HepG2 (cell line): ENCODE data around the gene LMCD1. TPM values are rescaled to one million over a fixed set of nuclear protein-coding genes. Genes with fewer than 3 reads are reported as not detected.
A peak's percentile ranks its signal among the peaks of the same experiment; 100 is the strongest.

ENCODE experiments used
- ATAC-seq: fragments of 200-7000 bp; cut with Tn5 transposase; 3 replicates; pipeline ENCODE4 v1.9.1; 2020; ENCODE audit warnings: mild to moderate bottlenecking, moderate library complexity
- BruUV-seq: library from RNA; stranded (reverse); fragments of 400-500 nt; replicated peaks from 2 replicates; lab custom pipeline; 2021; lab: Mats Ljungman, UMichigan
- CTCF ChIA-PET: fragments of 300-600 bp; formaldehyde crosslinking; extraction: SDS; loops from one replicate; lab custom pipeline; 2021; ENCODE audit warnings: low total read pairs, inconsistent platforms, low intra/inter-chr PET ratio; lab: Yijun Ruan, JAX
- POLR2A ChIA-PET: fragments of 350-600 bp; sonication (Branson Sonifier 250); formaldehyde crosslinking; loops from one replicate; lab custom pipeline; 2020; ENCODE audit warnings: antibody characterized with exemption, inconsistent platforms; lab: Yijun Ruan, JAX
- DNase-seq: peaks from one replicate; pipeline ENCODE4 v3.0.0-alpha.2; 2015; ENCODE audit warnings: low spot score
- FAIRE-seq: peaks from 3 replicates; lab custom pipeline; 2011; peaks lifted over from hg19 to GRCh38; lab: Jason Lieb, UNC
- H2AFZ ChIP-seq: one replicate; pipeline ENCODE4 v1.6.1; 2011; ENCODE audit warnings: low read length, inconsistent platforms
- H3K27ac ChIP-seq: fragments of 300-600 bp; 3 replicates; pipeline ENCODE4 v1.8.0; 2011; ENCODE audit warnings: mixed run types, mild to moderate bottlenecking, mixed read lengths, low read length, inconsistent platforms; ENCODE audit not compliant: insufficient read depth; ENCODE audit errors: extremely low read length
- H3K27me3 ChIP-seq, 2 experiments: fragments of 200-600 bp in 1 of 2; 2 replicates in 1 of 2; 3 replicates in 1 of 2; pipeline versions ENCODE4 v1.6.0 to v1.8.0; 2011; ENCODE audit warnings: low read length in 2 of 2, mild to moderate bottlenecking in 2 of 2, moderate library complexity in 2 of 2, inconsistent platforms in 1 of 2; ENCODE audit not compliant: insufficient read depth in 2 of 2, control insufficient read depth in 1 of 2
- H3K36me3 ChIP-seq, 2 experiments: fragments of 200-600 bp in 1 of 2; replicated peaks in 1 of 2; 2 replicates in 1 of 2; 3 replicates in 1 of 2; pipeline versions ENCODE4 v1.5.1 to v1.8.0; 2011; ENCODE audit warnings: low read length in 2 of 2, inconsistent platforms in 1 of 2; ENCODE audit not compliant: insufficient read depth in 2 of 2, control insufficient read depth in 1 of 2
- H3K4me1 ChIP-seq: 2 replicates; pipeline ENCODE4 v1.5.1; 2012; ENCODE audit warnings: low read length, inconsistent platforms; ENCODE audit not compliant: insufficient read depth
- H3K4me2 ChIP-seq: 2 replicates; pipeline ENCODE4 v1.6.0; 2011; ENCODE audit warnings: low read depth, low read length, inconsistent platforms
- H3K4me3 ChIP-seq, 3 experiments: fragments of 200-600 bp in 1 of 3; sonication (generic), shearing (Covaris generic) in 1 of 3; replicated peaks in 1 of 3; 2 replicates each; pipeline ENCODE4 v1.5.1; 2011 to 2016; ENCODE audit warnings: low read length in 3 of 3, inconsistent platforms in 2 of 3, low read depth in 2 of 3, mild to moderate bottlenecking in 2 of 3, control low read depth in 1 of 3, mixed read lengths in 1 of 3; ENCODE audit not compliant: insufficient read depth in 1 of 3
- H3K79me2 ChIP-seq: one replicate; pipeline ENCODE4 v1.6.1; 2011; ENCODE audit warnings: low read length, inconsistent platforms; ENCODE audit not compliant: insufficient read depth
- H3K9ac ChIP-seq: 2 replicates; pipeline ENCODE4 v1.6.0; 2011; ENCODE audit warnings: mild to moderate bottlenecking, low read depth, low read length, inconsistent platforms; ENCODE audit not compliant: insufficient read depth
- H3K9me3 ChIP-seq: 2 replicates; pipeline ENCODE4 v1.5.1; 2012; ENCODE audit warnings: mild to moderate bottlenecking, low read length
- H4K20me1 ChIP-seq: 2 replicates; pipeline ENCODE4 v1.6.0; 2011; ENCODE audit warnings: inconsistent platforms, mild to moderate bottlenecking, low read length, moderate library complexity; ENCODE audit not compliant: insufficient read depth
- AKAP8 ChIP-seq: sonication (generic); formaldehyde crosslinking; IDR thresholded peaks from 2 replicates; pipeline ENCODE4 v1.5.1; 2020; ENCODE audit warnings: mild to moderate bottlenecking, missing genetic modification reagents
- EEA1 ChIP-seq: sonication (generic); formaldehyde crosslinking; IDR thresholded peaks from 2 replicates; pipeline ENCODE4 v1.5.1; 2020; ENCODE audit warnings: mild to moderate bottlenecking, missing genetic modification reagents, borderline replicate concordance
- GLI4 ChIP-seq: sonication (generic); formaldehyde crosslinking; IDR thresholded peaks from 2 replicates; pipeline ENCODE4 v1.5.1; 2020; ENCODE audit warnings: missing genetic modification reagents, mild to moderate bottlenecking, moderate library complexity, borderline replicate concordance
- MIER2 ChIP-seq: IDR thresholded peaks from 2 replicates; pipeline ENCODE4 v1.6.1; 2016; ENCODE audit warnings: missing biosample characterization, missing genetic modification reagents
- NFATC3 ChIP-seq: sonication (generic); formaldehyde crosslinking; IDR thresholded peaks from 2 replicates; pipeline ENCODE4 v1.5.1; 2020; ENCODE audit warnings: mild to moderate bottlenecking, missing genetic modification reagents
- SKI ChIP-seq: fragments of 450-650 bp; IDR thresholded peaks from one replicate; pipeline ENCODE4 v1.6.1; 2018; ENCODE audit warnings: mild to moderate bottlenecking; ENCODE audit not compliant: partially characterized antibody
- SOX5 ChIP-seq: IDR thresholded peaks from 2 replicates; pipeline ENCODE4 v1.6.1; 2016; ENCODE audit warnings: borderline replicate concordance
- THAP11 ChIP-seq: IDR thresholded peaks from 2 replicates; pipeline ENCODE4 v1.6.1; 2016; ENCODE audit warnings: missing biosample characterization, missing genetic modification reagents
- WIZ ChIP-seq: sonication (generic); formaldehyde crosslinking; IDR thresholded peaks from 2 replicates; pipeline ENCODE4 v1.5.1; 2020; ENCODE audit warnings: mild to moderate bottlenecking, missing genetic modification reagents
- XRCC5 ChIP-seq: fragments of 200-400 bp; formaldehyde crosslinking; optimal IDR thresholded peaks from 2 replicates; pipeline ENCODE3; 2017; ENCODE audit warnings: mild to moderate bottlenecking, low read length
- ZNF296 ChIP-seq: sonication (generic); formaldehyde crosslinking; conservative IDR thresholded peaks from 2 replicates; pipeline ENCODE4 v1.5.0; 2020; ENCODE audit warnings: mild to moderate bottlenecking, missing genetic modification reagents
- ZNF430 ChIP-seq: sonication (generic); formaldehyde crosslinking; IDR thresholded peaks from 2 replicates; pipeline ENCODE4 v1.9.0; 2021; ENCODE audit warnings: mild to moderate bottlenecking, missing genetic modification reagents
- ZNF501 ChIP-seq: sonication (generic); formaldehyde crosslinking; IDR thresholded peaks from 2 replicates; pipeline ENCODE4 v1.5.1; 2020; ENCODE audit warnings: mild to moderate bottlenecking, moderate library complexity, missing genetic modification reagents
- ZNF558 ChIP-seq: sonication (generic); formaldehyde crosslinking; IDR thresholded peaks from 2 replicates; pipeline ENCODE4 v1.9.0; 2022; ENCODE audit warnings: mild to moderate bottlenecking, missing genetic modification reagents, borderline replicate concordance
- ZNF768 ChIP-seq: sonication (generic); formaldehyde crosslinking; IDR thresholded peaks from 2 replicates; pipeline ENCODE4 v1.4.0; 2020; ENCODE audit warnings: missing genetic modification reagents
- ZNF780A ChIP-seq: sonication (generic); formaldehyde crosslinking; IDR thresholded peaks from 2 replicates; pipeline ENCODE4 v1.8.0; 2022; ENCODE audit warnings: mild to moderate bottlenecking, missing genetic modification reagents, moderate library complexity
- ZSCAN21 ChIP-seq: sonication (generic); formaldehyde crosslinking; IDR thresholded peaks from 2 replicates; pipeline ENCODE4 v1.8.0; 2022; ENCODE audit warnings: mild to moderate bottlenecking, missing genetic modification reagents, moderate library complexity, borderline replicate concordance
- WGBS: methylation state at CpG from one replicate; pipeline ENCODE4 v1.1.6; 2017; ENCODE audit warnings: low lambda C conversion rate; 5-methylcytosine and 5-hydroxymethylcytosine counted together
- in situ Hi-C: cut with HindIII; loops from 2 replicates; pipeline ENCODE4 v1.10.0; 2017; ENCODE audit warnings: low pct_unique_long_range_greater_than_20kb; ENCODE audit not compliant: extremely low pct_ligation_motif_present
- intact Hi-C: fragments of 100-400 bp; cut with micrococcal nuclease; formaldehyde crosslinking; loops from one replicate; pipeline ENCODE4 v1.10.0; 2022; ENCODE audit not compliant: unreplicated experiment
- polyA plus RNA-seq, 8 experiments: library from polyadenylated mRNA; depleted of rRNA in 3 of 8; stranded (reverse) in 7 of 8; unstranded in 1 of 8; fragments of >200 nt; fragmentation: Illumina TruSeq in 4 of 8; extraction: Trizol in 4 of 8; gene quantifications; 2 replicates each; pipeline versions ENCODE4 v1.2.1 to v1.2.3, GENCODE V29; 2011 to 2016; ENCODE audit warnings: low read depth in 4 of 8, missing spikeins in 1 of 8, mixed read lengths in 1 of 8; ENCODE audit not compliant: insufficient read depth in 1 of 8
- total RNA-seq, 5 experiments: library from RNA; depleted of rRNA; stranded (reverse); fragments of >200 nt; fragmentation: Illumina TruSeq; extraction: Trizol; gene quantifications; 2 replicates each; pipeline ENCODE4 v1.2.3, GENCODE V29; 2016; ENCODE audit warnings: low read depth in 1 of 5
- TF ChIP-seq, protein P1 (sequence below): IDR thresholded peaks from 2 replicates; pipeline ENCODE4 v1.6.1; 2018; ENCODE audit warnings: missing genetic modification reagents
- TF ChIP-seq, protein P2 (sequence below): sonication (generic); formaldehyde crosslinking; IDR thresholded peaks from 2 replicates; pipeline ENCODE4 v1.5.1; 2020; ENCODE audit warnings: missing genetic modification reagents, mild to moderate bottlenecking, borderline replicate concordance
- TF ChIP-seq, protein P3 (sequence below): sonication (generic); formaldehyde crosslinking; IDR thresholded peaks from 2 replicates; pipeline ENCODE4 v1.4.0; 2020; ENCODE audit warnings: low read depth, missing genetic modification reagents

Gene LMCD1
- total and polyA plus RNA-seq, 2 of the 13 experiments (the other 11 are each of a cell fraction or from before 2014, with no cell fraction given), result 6.2 to 7.1 TPM

DNA sequence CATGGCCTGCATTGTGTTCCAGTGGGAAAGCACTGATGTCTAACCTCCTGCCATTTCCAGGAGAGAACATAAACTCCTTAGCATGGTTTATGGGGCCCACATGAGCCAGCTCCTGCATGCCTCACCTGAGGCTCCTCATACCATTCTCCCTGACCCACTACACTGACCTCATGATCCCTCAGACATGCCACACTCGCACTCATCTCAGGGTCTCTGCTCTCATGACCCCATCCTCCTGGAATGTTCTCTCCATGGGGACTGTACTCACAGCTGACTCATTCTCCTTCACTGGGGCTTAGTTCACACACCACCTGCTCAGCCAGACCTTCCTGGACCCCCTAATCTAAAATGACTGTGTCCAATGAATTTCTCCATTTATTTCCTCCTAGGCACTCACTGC is 4.0 kb upstream of the LMCD1 start:
- Histone ChIP-seq H3K4me2 (no peak overlapping the region), H3K36me3 (no peaks in the 10 kb centered on the region), H3K79me2 (no peaks in the 10 kb centered on the region), H2AFZ (no peak overlapping the region), H3K27ac (no peak overlapping the region), H3K9ac (no peak overlapping the region), H3K9me3 (no peaks in the 10 kb centered on the region), H3K4me3 (no peak overlapping the region), H3K4me1 (peaks cover 47% of the 10 kb centered on the region), H4K20me1 (no peaks in the 10 kb centered on the region), H3K27me3 (no peaks in the 10 kb centered on the region)
- in situ Hi-C loops (no loop called here), intact Hi-C loops (no loop called here)
- ChIA-PET POLR2A (interaction anchor here (1.2 to 1.3 kb wide), 2 partner anchors 11 to 14 kb away, joined by 3 read pairs; no protein-coding TSS in a partner anchor), CTCF (no interaction called here)
- no TSS peak for BruUV-seq
- ATAC-seq (no peak), FAIRE-seq (no peak), DNase-seq (peak; percentile 75)
- WGBS, result 23% methylated on average over 1 of the region's 1 CpG
- peak; percentile 30 for TF ChIP-seq SKI
- no peak for TF ChIP-seq AKAP8 (CRISPR knock-in tag)
- no peak for TF ChIP-seq THAP11
- TF ChIP-seq ZNF296 (CRISPR knock-in tag), result no peak
- no peak; the same call in 1 of the 2 replicates for TF ChIP-seq SOX5 (CRISPR knock-in tag)
- no peak for TF ChIP-seq ZNF501 (CRISPR knock-in tag)
- TF ChIP-seq EEA1 (CRISPR knock-in tag), result no peak
- TF ChIP-seq GLI4 (CRISPR knock-in tag), result no peak
- TF ChIP-seq, protein P1, sequence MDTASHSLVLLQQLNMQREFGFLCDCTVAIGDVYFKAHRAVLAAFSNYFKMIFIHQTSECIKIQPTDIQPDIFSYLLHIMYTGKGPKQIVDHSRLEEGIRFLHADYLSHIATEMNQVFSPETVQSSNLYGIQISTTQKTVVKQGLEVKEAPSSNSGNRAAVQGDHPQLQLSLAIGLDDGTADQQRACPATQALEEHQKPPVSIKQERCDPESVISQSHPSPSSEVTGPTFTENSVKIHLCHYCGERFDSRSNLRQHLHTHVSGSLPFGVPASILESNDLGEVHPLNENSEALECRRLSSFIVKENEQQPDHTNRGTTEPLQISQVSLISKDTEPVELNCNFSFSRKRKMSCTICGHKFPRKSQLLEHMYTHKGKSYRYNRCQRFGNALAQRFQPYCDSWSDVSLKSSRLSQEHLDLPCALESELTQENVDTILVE, result no peak
- TF ChIP-seq ZSCAN21 (CRISPR knock-in tag), result no peak
- TF ChIP-seq NFATC3, result no peak
- TF ChIP-seq MIER2 (CRISPR knock-in tag), result no peak
- TF ChIP-seq, protein P2, sequence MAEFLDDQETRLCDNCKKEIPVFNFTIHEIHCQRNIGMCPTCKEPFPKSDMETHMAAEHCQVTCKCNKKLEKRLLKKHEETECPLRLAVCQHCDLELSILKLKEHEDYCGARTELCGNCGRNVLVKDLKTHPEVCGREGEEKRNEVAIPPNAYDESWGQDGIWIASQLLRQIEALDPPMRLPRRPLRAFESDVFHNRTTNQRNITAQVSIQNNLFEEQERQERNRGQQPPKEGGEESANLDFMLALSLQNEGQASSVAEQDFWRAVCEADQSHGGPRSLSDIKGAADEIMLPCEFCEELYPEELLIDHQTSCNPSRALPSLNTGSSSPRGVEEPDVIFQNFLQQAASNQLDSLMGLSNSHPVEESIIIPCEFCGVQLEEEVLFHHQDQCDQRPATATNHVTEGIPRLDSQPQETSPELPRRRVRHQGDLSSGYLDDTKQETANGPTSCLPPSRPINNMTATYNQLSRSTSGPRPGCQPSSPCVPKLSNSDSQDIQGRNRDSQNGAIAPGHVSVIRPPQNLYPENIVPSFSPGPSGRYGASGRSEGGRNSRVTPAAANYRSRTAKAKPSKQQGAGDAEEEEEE (CRISPR knock-in tag), result no peak
- no peak for TF ChIP-seq ZNF430 (CRISPR knock-in tag)
- TF ChIP-seq, protein P3, sequence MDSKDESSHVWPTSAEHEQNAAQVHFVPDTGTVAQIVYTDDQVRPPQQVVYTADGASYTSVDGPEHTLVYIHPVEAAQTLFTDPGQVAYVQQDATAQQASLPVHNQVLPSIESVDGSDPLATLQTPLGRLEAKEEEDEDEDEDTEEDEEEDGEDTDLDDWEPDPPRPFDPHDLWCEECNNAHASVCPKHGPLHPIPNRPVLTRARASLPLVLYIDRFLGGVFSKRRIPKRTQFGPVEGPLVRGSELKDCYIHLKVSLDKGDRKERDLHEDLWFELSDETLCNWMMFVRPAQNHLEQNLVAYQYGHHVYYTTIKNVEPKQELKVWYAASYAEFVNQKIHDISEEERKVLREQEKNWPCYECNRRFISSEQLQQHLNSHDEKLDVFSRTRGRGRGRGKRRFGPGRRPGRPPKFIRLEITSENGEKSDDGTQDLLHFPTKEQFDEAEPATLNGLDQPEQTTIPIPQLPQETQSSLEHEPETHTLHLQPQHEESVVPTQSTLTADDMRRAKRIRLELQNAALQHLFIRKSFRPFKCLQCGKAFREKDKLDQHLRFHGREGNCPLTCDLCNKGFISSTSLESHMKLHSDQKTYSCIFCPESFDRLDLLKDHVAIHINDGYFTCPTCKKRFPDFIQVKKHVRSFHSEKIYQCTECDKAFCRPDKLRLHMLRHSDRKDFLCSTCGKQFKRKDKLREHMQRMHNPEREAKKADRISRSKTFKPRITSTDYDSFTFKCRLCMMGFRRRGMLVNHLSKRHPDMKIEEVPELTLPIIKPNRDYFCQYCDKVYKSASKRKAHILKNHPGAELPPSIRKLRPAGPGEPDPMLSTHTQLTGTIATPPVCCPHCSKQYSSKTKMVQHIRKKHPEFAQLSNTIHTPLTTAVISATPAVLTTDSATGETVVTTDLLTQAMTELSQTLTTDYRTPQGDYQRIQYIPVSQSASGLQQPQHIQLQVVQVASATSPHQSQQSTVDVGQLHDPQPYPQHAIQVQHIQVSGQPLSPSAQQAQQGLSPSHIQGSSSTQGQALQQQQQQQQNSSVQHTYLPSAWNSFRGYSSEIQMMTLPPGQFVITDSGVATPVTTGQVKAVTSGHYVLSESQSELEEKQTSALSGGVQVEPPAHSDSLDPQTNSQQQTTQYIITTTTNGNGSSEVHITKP (CRISPR knock-in tag), result no peak
- TF ChIP-seq WIZ (CRISPR knock-in tag), result no peak
- TF ChIP-seq ZNF768, result no peak
- TF ChIP-seq ZNF558 (CRISPR knock-in tag), result no peak
- no peak for TF ChIP-seq XRCC5
- TF ChIP-seq ZNF780A, result no peak
